Suprapubic skin (tissue), 4 donors: Measurements from ENCODE around the gene HOXA5. TPM values are rescaled to one million over a fixed set of nuclear protein-coding genes. Genes with fewer than 3 reads are reported as not detected.

ENCODE experiments used
- DNase-seq, 2 donors: peaks; one replicate each; pipeline ENCODE4 v3.0.0-alpha.2; 2019; ENCODE audit warnings: low spot score in 2 of 2
- H3K27ac ChIP-seq: fragments of 200-600 bp; sonication (generic); one replicate; pipeline ENCODE4 v1.5.1; 2019
- H3K27me3 ChIP-seq: fragments of 200-600 bp; sonication (generic); one replicate; pipeline ENCODE4 v1.5.1; 2019
- H3K36me3 ChIP-seq: fragments of 200-600 bp; sonication (generic); one replicate; pipeline ENCODE4 v1.5.1; 2019
- H3K4me1 ChIP-seq: fragments of 200-600 bp; sonication (generic); one replicate; pipeline ENCODE4 v1.5.1; 2019
- H3K4me3 ChIP-seq: fragments of 200-600 bp; sonication (generic); one replicate; pipeline ENCODE4 v1.5.1; 2019; ENCODE audit warnings: mild to moderate bottlenecking
- H3K9me3 ChIP-seq: fragments of 200-600 bp; sonication (generic); one replicate; pipeline ENCODE4 v1.5.1; 2019
- EP300 ChIP-seq: sonication (generic); formaldehyde crosslinking; IDR thresholded peaks from one replicate; pipeline ENCODE4 v1.6.1; 2017; ENCODE audit warnings: antibody characterized with exemption
- POLR2A ChIP-seq, 2 donors: fragments of 450-650 bp; IDR thresholded peaks; one replicate each; pipeline ENCODE4 v1.6.1; 2017; ENCODE audit warnings: antibody characterized with exemption in 2 of 2, mild to moderate bottlenecking in 2 of 2, moderate library complexity in 2 of 2
- POLR2AphosphoS5 ChIP-seq, 3 donors: sonication (generic); formaldehyde crosslinking; IDR thresholded peaks; one replicate each; pipeline ENCODE4 v1.6.1; 2017; ENCODE audit warnings: antibody characterized with exemption in 3 of 3
- WGBS: methylation state at CpG from one replicate; pipeline ENCODE4 v1.1.5; 2018; 5-methylcytosine and 5-hydroxymethylcytosine counted together
- total RNA-seq, 4 donors: library from RNA; depleted of rRNA; stranded (reverse); fragments of >200 nt; gene quantifications; one replicate each; pipeline ENCODE4 v1.1.0, GENCODE V29; 2016
- TF ChIP-seq, protein P1 (sequence below), 2 donors: fragments of 200-600 bp in 1 of 2; fragments of 450-650 bp in 1 of 2; sonication (generic) in 1 of 2; IDR thresholded peaks; one replicate each; pipeline ENCODE4 v1.5.1; 2016 to 2019; ENCODE audit warnings: antibody characterized with exemption in 2 of 2, mild to moderate bottlenecking in 1 of 2, moderate library complexity in 1 of 2

The HOXA5 gene
- total RNA-seq, 4 donors from 2014 or later = 4.7 to 16.3 (median 14.6) TPM

DNA sequence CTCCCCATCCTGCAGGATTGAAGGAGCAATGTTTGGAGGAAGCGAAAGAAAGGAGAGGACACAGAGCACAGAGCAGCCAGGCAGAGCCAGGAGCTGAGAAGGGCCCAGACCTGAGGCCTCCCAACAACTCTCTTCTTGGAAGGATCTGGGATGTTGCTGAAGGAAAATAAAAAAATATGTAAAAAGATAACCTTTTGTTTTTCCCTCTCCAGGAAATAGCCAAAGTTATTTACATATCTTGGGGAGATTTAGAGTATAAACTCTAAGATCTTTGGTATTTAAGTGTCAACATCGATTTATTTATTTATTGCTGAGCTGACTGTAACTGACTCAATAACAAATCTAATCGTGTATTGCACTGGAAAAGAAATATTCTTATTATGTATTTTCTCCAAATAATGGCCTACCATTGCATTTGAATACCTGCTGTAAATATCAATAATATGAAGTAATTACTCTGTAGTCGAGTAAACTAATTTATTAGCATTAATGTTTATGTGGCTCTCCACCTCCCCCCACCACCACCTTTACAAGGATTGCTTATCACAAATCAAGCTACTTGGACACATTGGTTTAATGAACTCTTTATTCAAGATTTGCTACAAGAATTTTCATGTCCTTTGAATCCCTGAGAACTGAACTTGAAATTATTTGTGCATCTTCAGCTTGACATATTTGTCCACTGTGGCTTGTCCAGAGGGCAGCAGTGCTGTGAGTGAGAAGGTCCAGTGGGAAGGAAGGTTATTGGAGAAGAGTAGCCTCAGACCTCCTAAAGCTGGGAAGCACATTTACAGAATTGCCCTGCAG lies 43.4 kb upstream of the HOXA5 start:
- Histone ChIP-seq H3K36me3 (no peaks in the 10 kb centered on the region), H3K27me3 (peaks cover 98% of the 10 kb centered on the region), H3K4me3 (no peak overlapping the region), H3K4me1 (peaks cover 52% of the 10 kb centered on the region), H3K9me3 (no peaks in the 10 kb centered on the region), H3K27ac (no peak overlapping the region)
- WGBS = 74% methylated on average over 4 of the region's 4 CpGs
- TF ChIP-seq EP300 = no peak
- no peak for TF ChIP-seq POLR2A (IDR thresholded peaks at IDR 0.05)
- TF ChIP-seq, protein P1, sequence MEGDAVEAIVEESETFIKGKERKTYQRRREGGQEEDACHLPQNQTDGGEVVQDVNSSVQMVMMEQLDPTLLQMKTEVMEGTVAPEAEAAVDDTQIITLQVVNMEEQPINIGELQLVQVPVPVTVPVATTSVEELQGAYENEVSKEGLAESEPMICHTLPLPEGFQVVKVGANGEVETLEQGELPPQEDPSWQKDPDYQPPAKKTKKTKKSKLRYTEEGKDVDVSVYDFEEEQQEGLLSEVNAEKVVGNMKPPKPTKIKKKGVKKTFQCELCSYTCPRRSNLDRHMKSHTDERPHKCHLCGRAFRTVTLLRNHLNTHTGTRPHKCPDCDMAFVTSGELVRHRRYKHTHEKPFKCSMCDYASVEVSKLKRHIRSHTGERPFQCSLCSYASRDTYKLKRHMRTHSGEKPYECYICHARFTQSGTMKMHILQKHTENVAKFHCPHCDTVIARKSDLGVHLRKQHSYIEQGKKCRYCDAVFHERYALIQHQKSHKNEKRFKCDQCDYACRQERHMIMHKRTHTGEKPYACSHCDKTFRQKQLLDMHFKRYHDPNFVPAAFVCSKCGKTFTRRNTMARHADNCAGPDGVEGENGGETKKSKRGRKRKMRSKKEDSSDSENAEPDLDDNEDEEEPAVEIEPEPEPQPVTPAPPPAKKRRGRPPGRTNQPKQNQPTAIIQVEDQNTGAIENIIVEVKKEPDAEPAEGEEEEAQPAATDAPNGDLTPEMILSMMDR (IDR thresholded peaks at IDR 0.05) = no peak
- TF ChIP-seq POLR2AphosphoS5 (IDR thresholded peaks at IDR 0.05) = no peak
- no peak for DNase-seq

DNA sequence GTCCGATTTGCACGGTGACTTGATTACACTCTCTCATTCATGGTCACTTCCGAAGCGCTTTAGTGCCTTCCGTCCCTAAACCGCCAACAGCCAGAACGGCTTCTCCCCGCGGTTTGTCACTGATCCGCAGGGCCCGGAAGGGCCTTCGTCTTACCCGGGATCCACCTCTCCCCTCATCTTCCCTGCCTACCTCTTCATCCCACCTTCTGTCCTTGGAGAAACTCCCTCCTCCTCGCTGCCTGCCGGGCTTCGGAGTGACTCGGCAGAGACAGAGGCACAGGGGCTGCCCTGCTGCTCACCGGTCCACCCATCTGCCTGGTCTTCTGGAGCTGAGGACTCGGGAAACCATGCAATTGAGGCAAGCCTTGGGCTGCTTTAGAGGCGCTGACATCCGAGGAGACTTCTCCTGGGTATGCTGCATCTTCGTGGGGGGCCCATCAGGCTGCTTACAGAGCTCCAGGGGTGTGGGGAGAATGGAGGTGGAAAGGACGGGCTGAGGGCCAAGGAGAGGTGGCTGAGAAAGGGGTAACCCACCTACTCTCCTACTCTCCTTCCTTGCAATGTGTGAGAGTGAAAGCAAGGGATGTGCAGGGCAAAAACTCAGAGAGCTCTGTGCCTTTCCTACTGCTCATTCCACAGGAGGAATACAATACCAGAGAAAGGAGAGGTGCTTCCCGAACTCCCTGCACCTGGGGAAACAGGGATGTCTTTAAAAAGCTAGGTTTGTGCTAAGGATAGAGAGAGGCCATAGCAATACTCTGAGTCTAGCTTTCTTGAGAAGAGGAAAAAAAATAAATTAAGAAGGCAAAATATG lies 42.6 kb upstream of the HOXA5 start:
- peaks cover 52% of the 10 kb centered on the region for H3K4me1 ChIP-seq
- DNase-seq = peak; percentile 62 to 81
- H3K27ac ChIP-seq = peak overlapping the region; percentile 73
- H3K9me3 ChIP-seq = no peaks in the 10 kb centered on the region
- peaks cover 98% of the 10 kb centered on the region for H3K27me3 ChIP-seq
- 38% methylated on average over 24 of the region's 24 CpGs for WGBS
- no peak for TF ChIP-seq EP300
- no peak for TF ChIP-seq POLR2AphosphoS5 (IDR thresholded peaks at IDR 0.05)
- TF ChIP-seq POLR2A (IDR thresholded peaks at IDR 0.05) = no peak
- H3K4me3 ChIP-seq = peak overlapping the region; percentile 66
- no peaks in the 10 kb centered on the region for H3K36me3 ChIP-seq

DNA sequence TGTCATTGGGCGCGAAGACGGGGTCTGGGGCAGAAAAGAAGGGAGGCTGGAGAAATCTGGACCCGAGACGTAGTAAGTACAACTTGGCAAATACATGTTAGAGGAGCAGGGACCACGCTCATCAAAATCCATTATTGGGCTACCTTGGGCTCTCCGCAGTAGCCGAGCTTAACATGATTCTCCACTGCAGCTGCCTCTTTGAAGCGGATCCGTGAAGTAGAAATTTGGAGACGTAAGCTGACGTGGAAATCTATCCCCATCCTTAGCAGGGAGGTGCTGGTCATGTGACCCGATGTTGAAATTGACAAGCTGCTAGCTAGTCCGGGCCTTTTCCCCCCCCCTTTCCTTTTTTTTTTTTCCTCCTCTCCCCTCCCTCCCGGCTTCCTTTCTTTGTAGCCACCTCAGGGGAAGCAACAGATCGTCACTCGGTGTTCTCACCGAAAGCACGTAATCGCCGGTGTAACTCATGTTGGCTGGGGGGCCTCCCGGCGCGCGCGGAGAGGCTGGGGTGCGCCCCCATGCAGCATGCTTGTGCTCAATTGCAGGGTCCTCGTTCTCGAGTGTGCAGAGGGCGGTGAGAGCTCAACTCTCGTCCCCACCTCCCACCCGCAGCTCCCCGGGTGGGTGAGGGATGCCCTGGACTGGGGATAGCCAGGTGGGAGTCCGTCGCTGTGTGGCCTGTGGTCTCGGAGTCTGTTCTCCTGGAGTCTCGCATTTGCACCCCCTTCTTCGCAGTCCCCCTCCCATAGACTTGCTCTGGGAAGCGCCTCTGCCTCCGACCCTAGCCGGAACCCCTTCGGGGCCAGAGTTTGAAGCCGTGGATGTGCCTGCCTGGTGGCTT lies 41.8 kb upstream of the HOXA5 start, which contains the start of gene HOXA11:
Gene HOXA11 (minus strand): TSS at position 220 of the 841 bp plus-strand sequence. CDS start 88 bp downstream, at position 132.
- 13% methylated on average over 37 of the region's 43 CpGs for WGBS
- peak; percentile 80 to 82 for DNase-seq
- Histone ChIP-seq H3K27ac (peak within 1 kb of the TSS; percentile 76), H3K4me3 (peak within 1 kb of the TSS; percentile 66), H3K27me3 (peaks cover 98% of the 10 kb centered on the region), H3K4me1 (peaks cover 55% of the 10 kb centered on the region), H3K36me3 (no peaks in the 10 kb centered on the region), H3K9me3 (no peaks in the 10 kb centered on the region)
- TF ChIP-seq POLR2A (IDR thresholded peaks at IDR 0.05) (no peak), POLR2AphosphoS5 (IDR thresholded peaks at IDR 0.05) (no peak), EP300 (no peak)
- TF ChIP-seq, protein P1 (IDR thresholded peaks at IDR 0.05) = no peak

DNA sequence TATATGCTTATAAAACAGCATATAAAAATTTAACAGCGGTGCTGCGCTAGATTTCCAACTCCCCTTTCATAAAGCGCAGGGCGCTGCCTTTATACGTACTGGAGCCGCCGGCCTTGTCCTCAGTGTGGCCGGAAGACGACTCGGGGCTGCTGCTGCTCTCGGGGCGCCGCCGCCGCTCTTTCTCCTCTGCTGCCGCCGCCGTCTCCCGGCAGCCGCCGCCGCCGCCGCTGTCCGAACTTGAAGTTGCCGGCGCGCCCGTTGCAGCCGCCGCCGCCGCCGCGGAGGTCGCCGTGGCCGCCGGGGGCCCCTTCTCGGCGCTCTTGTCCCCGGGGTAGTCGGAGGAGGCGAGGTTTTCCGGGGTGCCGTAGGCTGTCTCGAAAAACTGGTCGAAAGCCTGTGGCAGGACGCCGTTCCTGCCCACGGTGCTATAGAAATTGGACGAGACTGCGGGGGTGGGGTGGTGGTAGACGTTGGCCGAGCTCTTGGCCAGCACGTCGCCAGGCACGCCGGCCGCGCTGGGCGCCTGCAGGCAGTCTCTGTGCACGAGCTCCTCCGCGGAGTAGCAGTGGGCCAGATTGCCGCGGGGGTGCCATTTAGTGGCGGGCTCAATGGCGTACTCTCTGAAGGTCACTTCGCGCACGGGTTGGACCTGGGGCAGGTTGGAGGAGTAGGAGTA lies 41.0 kb upstream of the HOXA5 start:
- H3K27ac ChIP-seq = peak overlapping the region; percentile 76
- peak overlapping the region; percentile 66 for H3K4me3 ChIP-seq
- no peaks in the 10 kb centered on the region for H3K36me3 ChIP-seq
- TF ChIP-seq POLR2AphosphoS5 (IDR thresholded peaks at IDR 0.05) (no peak), POLR2A (IDR thresholded peaks at IDR 0.05) (no peak), EP300 (no peak)
- TF ChIP-seq, protein P1 (IDR thresholded peaks at IDR 0.05) = no peak
- WGBS = under 1% methylated on average over 23 of the region's 72 CpGs
- peaks cover 94% of the 10 kb centered on the region for H3K27me3 ChIP-seq
- H3K4me1 ChIP-seq = peaks cover 63% of the 10 kb centered on the region
- H3K9me3 ChIP-seq = no peaks in the 10 kb centered on the region
- DNase-seq = peak; percentile 76 to 78
